Osteocyte (in vitro differentiated cells): ENCODE measurements around the gene RASGRP3. TPM values are rescaled to one million over a fixed set of nuclear protein-coding genes. Genes with fewer than 3 reads are reported as not detected.

Experiments used
- DNase-seq: peaks from one replicate; pipeline ENCODE4 v3.0.0; 2021; ENCODE audit warnings: mixed read lengths; ENCODE audit not compliant: unreplicated experiment; ENCODE audit errors: extremely low spot score
- H3K27ac Mint-ChIP-seq: one replicate; pipeline ENCODE4 v1.8.0; 2021; ENCODE audit warnings: mild to moderate bottlenecking, mixed read lengths; ENCODE audit not compliant: unreplicated experiment
- H3K27me3 Mint-ChIP-seq: one replicate; pipeline ENCODE4 v1.8.0; 2021; ENCODE audit warnings: mixed read lengths; ENCODE audit not compliant: unreplicated experiment
- H3K36me3 Mint-ChIP-seq: one replicate; pipeline ENCODE4 v1.8.0; 2021; ENCODE audit warnings: mixed read lengths; ENCODE audit not compliant: unreplicated experiment
- H3K4me1 Mint-ChIP-seq: one replicate; pipeline ENCODE4 v1.8.0; 2021; ENCODE audit warnings: mixed read lengths; ENCODE audit not compliant: unreplicated experiment
- H3K4me3 Mint-ChIP-seq: one replicate; pipeline ENCODE4 v1.8.0; 2021; ENCODE audit warnings: mild to moderate bottlenecking, moderate library complexity, mixed read lengths; ENCODE audit not compliant: unreplicated experiment
- H3K9me3 Mint-ChIP-seq: one replicate; pipeline ENCODE4 v1.8.0; 2021; ENCODE audit warnings: mixed read lengths; ENCODE audit not compliant: unreplicated experiment
- total RNA-seq: library from RNA; stranded (reverse); gene quantifications from 2 replicates; pipeline ENCODE4 v1.2.1, GENCODE V29; 2021
- TF ChIP-seq, protein P1 (sequence below): fragments of 200-600 bp; sonication (generic); IDR thresholded peaks from 2 replicates; pipeline ENCODE4 v1.5.0; 2021; ENCODE audit warnings: antibody characterized with exemption, mild to moderate bottlenecking, moderate library complexity

Gene RASGRP3
- total RNA-seq, 1 donor from 2014 or later, result 2.1 TPM

DNA sequence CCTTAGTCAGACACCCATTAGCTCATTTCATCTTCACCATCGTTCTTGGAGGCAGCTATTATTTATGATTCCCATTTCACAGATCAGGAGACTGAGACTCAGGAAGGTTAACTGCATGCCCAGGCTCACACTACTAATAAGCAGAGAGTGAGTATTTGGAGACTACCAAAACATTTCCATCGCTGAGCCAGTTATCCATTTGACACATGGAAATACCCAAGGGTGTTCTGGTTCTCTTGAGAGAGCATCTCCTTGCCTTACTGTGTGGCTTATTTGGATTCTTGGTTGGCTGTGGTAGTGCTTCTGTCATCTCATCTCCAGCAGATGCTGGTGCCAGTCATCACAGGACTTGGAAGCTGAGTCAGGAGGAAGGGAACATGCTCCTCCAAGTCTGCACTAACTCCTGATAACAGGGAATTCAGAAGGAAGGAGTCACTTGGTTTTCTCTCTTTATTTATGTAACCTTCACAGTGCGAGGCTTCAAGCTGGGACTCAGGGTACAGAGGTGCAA is 55.2 kb downstream of the RASGRP3 start:
- H3K9me3 Mint-ChIP-seq, result peaks cover under 1% of the 10 kb centered on the region

DNA sequence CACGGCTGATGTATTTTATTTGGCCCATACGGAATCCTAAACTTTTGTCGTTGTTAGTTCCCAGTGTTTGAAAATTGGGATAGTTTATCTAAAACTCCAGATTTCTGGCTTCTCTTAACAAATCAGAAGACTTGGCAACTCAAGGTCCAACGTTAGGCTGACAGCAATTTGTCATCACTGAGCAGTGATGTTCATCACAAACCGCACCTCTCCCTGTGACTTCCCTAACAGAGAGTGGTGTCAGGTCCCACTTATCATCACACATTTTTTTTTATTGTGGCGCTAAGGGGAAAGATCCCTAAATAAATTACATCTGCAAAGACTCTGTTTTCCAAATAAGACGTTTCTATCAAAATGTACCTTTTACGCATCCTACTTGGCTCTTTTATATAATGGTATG is 55.7 kb downstream of the RASGRP3 start:
- H3K9me3 Mint-ChIP-seq, result peaks cover 4% of the 10 kb centered on the region
- H3K36me3 Mint-ChIP-seq, result peaks cover 2% of the 10 kb centered on the region
- H3K27ac Mint-ChIP-seq, result no peak overlapping the region
- H3K4me1 Mint-ChIP-seq, result peaks cover 47% of the 10 kb centered on the region
- no peaks in the 10 kb centered on the region for H3K27me3 Mint-ChIP-seq
- H3K4me3 Mint-ChIP-seq, result no peak overlapping the region
- TF ChIP-seq, protein P1, sequence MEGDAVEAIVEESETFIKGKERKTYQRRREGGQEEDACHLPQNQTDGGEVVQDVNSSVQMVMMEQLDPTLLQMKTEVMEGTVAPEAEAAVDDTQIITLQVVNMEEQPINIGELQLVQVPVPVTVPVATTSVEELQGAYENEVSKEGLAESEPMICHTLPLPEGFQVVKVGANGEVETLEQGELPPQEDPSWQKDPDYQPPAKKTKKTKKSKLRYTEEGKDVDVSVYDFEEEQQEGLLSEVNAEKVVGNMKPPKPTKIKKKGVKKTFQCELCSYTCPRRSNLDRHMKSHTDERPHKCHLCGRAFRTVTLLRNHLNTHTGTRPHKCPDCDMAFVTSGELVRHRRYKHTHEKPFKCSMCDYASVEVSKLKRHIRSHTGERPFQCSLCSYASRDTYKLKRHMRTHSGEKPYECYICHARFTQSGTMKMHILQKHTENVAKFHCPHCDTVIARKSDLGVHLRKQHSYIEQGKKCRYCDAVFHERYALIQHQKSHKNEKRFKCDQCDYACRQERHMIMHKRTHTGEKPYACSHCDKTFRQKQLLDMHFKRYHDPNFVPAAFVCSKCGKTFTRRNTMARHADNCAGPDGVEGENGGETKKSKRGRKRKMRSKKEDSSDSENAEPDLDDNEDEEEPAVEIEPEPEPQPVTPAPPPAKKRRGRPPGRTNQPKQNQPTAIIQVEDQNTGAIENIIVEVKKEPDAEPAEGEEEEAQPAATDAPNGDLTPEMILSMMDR, result no peak
- no peak for DNase-seq

More for the DNA sequence above, 55.2 kb downstream of the RASGRP3 start:
- Mint-ChIP-seq H3K36me3 (peaks cover 2% of the 10 kb centered on the region), H3K4me1 (peaks cover 52% of the 10 kb centered on the region), H3K4me3 (no peak overlapping the region), H3K27ac (peak overlapping the region; percentile 31), H3K27me3 (no peaks in the 10 kb centered on the region)
- no peak for DNase-seq
- TF ChIP-seq, protein P1, result no peak

DNA sequence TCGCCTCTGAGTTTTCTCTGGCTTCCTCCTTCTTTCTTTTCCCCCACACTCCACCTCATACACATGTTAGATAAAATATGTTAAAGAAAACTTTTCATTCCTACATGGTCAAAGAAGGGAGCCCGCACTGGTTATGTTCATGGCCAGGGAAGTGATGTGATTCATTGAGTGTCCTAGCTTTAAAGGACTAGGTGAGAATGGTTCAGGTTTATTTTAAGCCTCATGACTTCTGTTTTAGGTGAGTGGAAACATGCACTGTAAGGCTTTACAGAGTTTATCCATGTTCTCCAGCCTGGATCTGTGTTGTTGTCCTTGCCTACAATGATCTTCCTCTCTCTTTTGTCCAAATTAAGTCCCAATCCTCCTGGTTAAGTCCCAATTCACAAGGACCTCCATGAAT is 56.5 kb downstream of the RASGRP3 start:
- DNase-seq, result no peak
- H3K27ac Mint-ChIP-seq, result no peak overlapping the region
- TF ChIP-seq, protein P1, result no peak
- peaks cover 40% of the 10 kb centered on the region for H3K4me1 Mint-ChIP-seq
- peaks cover 2% of the 10 kb centered on the region for H3K36me3 Mint-ChIP-seq
- H3K9me3 Mint-ChIP-seq, result peaks cover 4% of the 10 kb centered on the region
- no peaks in the 10 kb centered on the region for H3K27me3 Mint-ChIP-seq
- H3K4me3 Mint-ChIP-seq, result no peak overlapping the region

DNA sequence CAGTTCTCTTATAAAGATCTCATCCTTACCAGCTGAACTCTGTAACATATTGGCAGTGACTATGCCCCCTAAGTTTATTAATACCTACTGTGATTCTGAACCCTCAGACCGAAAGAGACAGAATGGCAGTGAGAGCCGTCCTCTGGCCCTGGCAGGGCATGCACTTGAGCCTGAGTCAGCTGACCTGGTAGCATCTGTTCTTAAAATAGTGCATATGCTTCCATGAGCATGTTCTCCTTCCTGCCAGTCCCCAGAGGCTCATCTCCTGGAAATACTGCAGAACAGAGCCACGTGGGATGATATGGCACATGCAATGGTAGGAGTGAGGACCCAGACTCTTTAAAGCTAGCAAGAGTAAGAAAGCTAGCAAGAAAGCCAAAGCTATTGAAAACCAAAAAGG is 59.0 kb downstream of the RASGRP3 start:
- no peaks in the 10 kb centered on the region for H3K27me3 Mint-ChIP-seq
- TF ChIP-seq, protein P1, result no peak
- peaks cover 4% of the 10 kb centered on the region for H3K9me3 Mint-ChIP-seq
- H3K4me1 Mint-ChIP-seq, result peaks cover 26% of the 10 kb centered on the region
- peaks cover 2% of the 10 kb centered on the region for H3K36me3 Mint-ChIP-seq
- no peak for DNase-seq
- no peak overlapping the region for H3K4me3 Mint-ChIP-seq
- no peak overlapping the region for H3K27ac Mint-ChIP-seq

DNA sequence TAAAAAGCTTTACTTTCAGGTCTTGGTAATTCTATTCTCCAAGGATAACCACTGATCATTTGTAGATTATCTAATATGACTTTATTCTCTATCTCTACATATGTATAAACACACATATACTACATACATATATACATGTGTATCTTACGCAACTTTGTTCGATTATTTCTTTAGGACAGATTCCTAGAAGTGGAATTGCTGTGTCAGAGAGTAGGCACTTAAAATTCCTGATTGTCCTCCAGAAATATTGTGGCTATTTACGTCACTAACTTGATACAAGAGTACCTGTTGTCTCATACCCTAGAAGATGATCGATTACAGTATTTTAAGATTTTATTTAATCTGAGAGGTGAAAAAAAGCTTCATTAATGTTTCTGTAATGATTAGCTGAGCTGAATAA is 64.8 kb downstream of the RASGRP3 start:
- no peak for DNase-seq

More for the DNA sequence above, 64.8 kb downstream of the RASGRP3 start:
- H3K27ac Mint-ChIP-seq, result no peak overlapping the region
- H3K4me3 Mint-ChIP-seq, result no peak overlapping the region
- H3K9me3 Mint-ChIP-seq, result peaks cover 4% of the 10 kb centered on the region
- no peaks in the 10 kb centered on the region for H3K36me3 Mint-ChIP-seq
- peaks cover 11% of the 10 kb centered on the region for H3K4me1 Mint-ChIP-seq
- H3K27me3 Mint-ChIP-seq, result no peaks in the 10 kb centered on the region
- TF ChIP-seq, protein P1, result no peak
